B cell (primary cell): ENCODE measurements around the gene SLC25A26. TPM values are rescaled to one million over a fixed set of nuclear protein-coding genes. Genes with fewer than 3 reads are reported as not detected.

Experiments used
- ATAC-seq: fragments of 200-7000 bp; cut with Tn5 transposase; one replicate; pipeline ENCODE4 v1.10.0; 2021; ENCODE audit warnings: low read depth, mild to moderate bottlenecking, moderate number of reproducible peaks, moderate library complexity
- CTCF ChIA-PET: fragments of 350-600 bp; sonication (Branson Sonifier 250); formaldehyde crosslinking; loops from one replicate; lab custom pipeline; 2021; ENCODE audit warnings: antibody characterized with exemption, inconsistent platforms; lab: Charles Lee
- POLR2A ChIA-PET: fragments of 350-600 bp; sonication (Branson Sonifier 250); formaldehyde crosslinking; loops from one replicate; lab custom pipeline; 2021; ENCODE audit warnings: antibody characterized with exemption; lab: Charles Lee
- DNase-seq: peaks from one replicate; pipeline ENCODE4 v3.0.0; 2013
- H2AFZ ChIP-seq: 2 replicates; pipeline ENCODE4 v1.6.1; 2012; ENCODE audit warnings: mild to moderate bottlenecking, low read depth, low read length; ENCODE audit not compliant: insufficient read depth, poor library complexity, severe bottlenecking
- H3K27ac ChIP-seq, 2 donors: 1 replicate in 1 of 2; 2 replicates in 1 of 2; pipeline ENCODE4 v1.5.1; 2012 to 2013; ENCODE audit warnings: low read length in 2 of 2, mild to moderate bottlenecking in 2 of 2, moderate library complexity in 1 of 2
- H3K27me3 ChIP-seq, 4 experiments: fragments of 200-600 bp in 1 of 4; sonication (generic) in 1 of 4; replicated peaks in 1 of 4; 1 replicate in 2 of 4; 2 replicates in 2 of 4; pipeline versions ENCODE4 v1.6.1 to v1.7.0; 2013 to 2016; ENCODE audit warnings: low read length in 3 of 4, mild to moderate bottlenecking in 2 of 4, mixed read lengths in 1 of 4, moderate library complexity in 1 of 4; ENCODE audit not compliant: insufficient read depth in 4 of 4, control insufficient read depth in 3 of 4; ENCODE audit errors: control extremely low read depth in 1 of 4
- H3K36me3 ChIP-seq, 2 experiments: replicated peaks in 1 of 2; 1 replicate in 1 of 2; 2 replicates in 1 of 2; pipeline versions ENCODE4 v1.6.1 to v1.7.1; 2013; ENCODE audit warnings: low read length in 1 of 2; ENCODE audit not compliant: insufficient read depth in 2 of 2, control insufficient read depth in 1 of 2; ENCODE audit errors: control extremely low read depth in 1 of 2, extremely low read depth in 1 of 2
- H3K4me1 ChIP-seq, 2 donors: fragments of 200-600 bp in 1 of 2; sonication (generic) in 1 of 2; 1 replicate in 1 of 2; 2 replicates in 1 of 2; pipeline versions ENCODE4 v1.5.1 to v1.6.1; 2013 to 2017; ENCODE audit warnings: low read length in 2 of 2; ENCODE audit not compliant: control insufficient read depth in 2 of 2, insufficient read depth in 2 of 2
- H3K4me2 ChIP-seq: replicated peaks from 2 replicates; pipeline ENCODE3; 2012; ENCODE audit warnings: mild to moderate bottlenecking, low read depth, low read length; ENCODE audit not compliant: poor library complexity, severe bottlenecking
- H3K4me3 ChIP-seq, 5 experiments: fragments of 200-600 bp in 1 of 5; sonication (generic) in 1 of 5; 1 replicate in 3 of 5; 2 replicates in 2 of 5; pipeline versions ENCODE4 v1.5.1 to v1.7.0; 2011 to 2016; ENCODE audit warnings: low read length in 4 of 5, mild to moderate bottlenecking in 4 of 5, low read depth in 2 of 5, control low read depth in 1 of 5, moderate library complexity in 1 of 5; ENCODE audit not compliant: insufficient read depth in 1 of 5; ENCODE audit errors: control extremely low read depth in 1 of 5, extremely low read depth in 1 of 5
- H3K79me2 ChIP-seq: fragments of 200-600 bp; sonication (generic); one replicate; pipeline ENCODE4 v1.6.0; 2016; ENCODE audit warnings: low read length; ENCODE audit not compliant: control insufficient read depth, insufficient read depth
- H3K9ac ChIP-seq: fragments of 200-600 bp; sonication (generic); 2 replicates; pipeline ENCODE4 v1.6.1; 2017; ENCODE audit warnings: mild to moderate bottlenecking, low read length, moderate library complexity
- H3K9me3 ChIP-seq, 3 donors: one replicate each; pipeline versions ENCODE4 v1.6.1 to v1.7.1; 2013; ENCODE audit warnings: low read length in 2 of 3; ENCODE audit not compliant: control insufficient read depth in 2 of 3, insufficient read depth in 1 of 3; ENCODE audit errors: control extremely low read depth in 1 of 3
- H4K20me1 ChIP-seq: 2 replicates; pipeline ENCODE4 v1.6.0; 2012; ENCODE audit warnings: mild to moderate bottlenecking, low read length; ENCODE audit not compliant: insufficient read depth, control insufficient read depth, poor library complexity, severe bottlenecking
- H3K27ac Mint-ChIP-seq: one replicate; pipeline ENCODE4 v1.8.0; 2021; ENCODE audit warnings: mixed read lengths
- H3K27me3 Mint-ChIP-seq: one replicate; pipeline ENCODE4 v1.8.0; 2021; ENCODE audit warnings: mixed read lengths
- H3K4me1 Mint-ChIP-seq: one replicate; pipeline ENCODE4 v1.8.0; 2021; ENCODE audit warnings: mixed read lengths
- H3K4me3 Mint-ChIP-seq: one replicate; pipeline ENCODE4 v1.8.0; 2021; ENCODE audit warnings: mixed read lengths
- H3K9me3 Mint-ChIP-seq: one replicate; pipeline ENCODE4 v1.8.0; 2022; ENCODE audit warnings: mixed read lengths; ENCODE audit not compliant: insufficient read depth
- CTCF ChIP-seq: fragments of 200-600 bp; IDR thresholded peaks from one replicate; pipeline ENCODE4 v1.8.0; 2022; ENCODE audit warnings: antibody characterized with exemption, mild to moderate bottlenecking
- EZH2 ChIP-seq: IDR thresholded peaks from 2 replicates; pipeline ENCODE4 v1.6.1; 2012; ENCODE audit warnings: borderline replicate concordance, low read depth, mild to moderate bottlenecking, moderate library complexity, low read length; ENCODE audit not compliant: insufficient read depth, poor library complexity, severe bottlenecking
- WGBS: methylation state at CpG from one replicate; pipeline ENCODE4 v1.1.5; 2013; ENCODE audit warnings: missing lambda C conversion rate; ENCODE audit not compliant: insufficient coverage; 5-methylcytosine and 5-hydroxymethylcytosine counted together
- intact Hi-C: fragments of 100-400 bp; cut with micrococcal nuclease; formaldehyde crosslinking; loops from one replicate; pipeline ENCODE4 v1.10.0; 2022
- polyA plus RNA-seq: library from polyadenylated mRNA; depleted of rRNA; stranded (reverse); fragments of >200 nt; gene quantifications from 2 replicates; pipeline ENCODE4 v1.2.3, GENCODE V29; 2012
- total RNA-seq, 2 donors: library from RNA; stranded (reverse); fragments of 120-200 nt in 1 of 2; gene quantifications; 1 replicate in 1 of 2; 2 replicates in 1 of 2; pipeline versions ENCODE4 v1.2.3 to v1.2.4, GENCODE V29; 2013 to 2022

SLC25A26 gene
- total and polyA plus RNA-seq, 2 donors (not counting 1 experiment from before 2014, with no cell fraction given): 22.3 to 23.8 TPM

- DNase-seq: peak; percentile 68
- POLR2A ChIA-PET: no interaction called here
- H3K4me1 ChIP-seq: peaks cover 35 to 54% of the 10 kb centered on the region in 2 donors
- H4K20me1 ChIP-seq: no peaks in the 10 kb centered on the region
- H3K27ac Mint-ChIP-seq: peak overlapping the region; percentile 59
- no peaks in the 10 kb centered on the region for H3K9me3 Mint-ChIP-seq
- peak overlapping the region; percentile 29 for H3K9ac ChIP-seq
- CTCF ChIA-PET: interaction anchor here (0.8 to 5.2 kb wide), 7 partner anchors 8 to 132 kb away, joined by 3 to 25 read pairs (median 3); no protein-coding TSS in a partner anchor
- peaks cover 0 to 11% (median 4%) of the 10 kb centered on the region in 3 donors for H3K9me3 ChIP-seq
- intact Hi-C loops: loop anchor here (1.0 to 5.0 kb wide), 2 partner anchors 8 to 99 kb away; no protein-coding TSS in a partner anchor
- H3K4me1 Mint-ChIP-seq: peaks cover 49% of the 10 kb centered on the region
- peak; percentile 60 for ATAC-seq
- H3K27me3 Mint-ChIP-seq: no peaks in the 10 kb centered on the region
- H2AFZ ChIP-seq: no peak overlapping the region
- peak overlapping the region in 2 of 5 experiments; percentile 16 to 22 for H3K4me3 ChIP-seq
- peaks cover 0 to 38% of the 10 kb centered on the region in 2 experiments for H3K36me3 ChIP-seq
- H3K27ac ChIP-seq: peak overlapping the region; percentile 69 to 81
- TF ChIP-seq CTCF (no peak), EZH2 (no peak)
- H3K79me2 ChIP-seq: peaks cover 27% of the 10 kb centered on the region
- H3K27me3 ChIP-seq: no peaks in the 10 kb centered on the region
- peak overlapping the region; percentile 75 for H3K4me3 Mint-ChIP-seq
- H3K4me2 ChIP-seq: peak overlapping the region; percentile 60
- WGBS: 55% methylated on average over 10 of the region's 12 CpGs
These were observed 165.5 kb downstream of the SLC25A26 start for GRCh38 chr3:66386011-66386924.
